ENCODE measurements around the gene OR9A4. TPM values are rescaled to one million over a fixed set of nuclear protein-coding genes. Genes with fewer than 3 reads are reported as not detected.

The OR9A4 gene, protein sequence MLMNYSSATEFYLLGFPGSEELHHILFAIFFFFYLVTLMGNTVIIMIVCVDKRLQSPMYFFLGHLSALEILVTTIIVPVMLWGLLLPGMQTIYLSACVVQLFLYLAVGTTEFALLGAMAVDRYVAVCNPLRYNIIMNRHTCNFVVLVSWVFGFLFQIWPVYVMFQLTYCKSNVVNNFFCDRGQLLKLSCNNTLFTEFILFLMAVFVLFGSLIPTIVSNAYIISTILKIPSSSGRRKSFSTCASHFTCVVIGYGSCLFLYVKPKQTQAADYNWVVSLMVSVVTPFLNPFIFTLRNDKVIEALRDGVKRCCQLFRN
- not detected for total RNA-seq
- polyA plus RNA-seq (2013, experiment 1 of 2), result not detected
- polyA plus RNA-seq (2013, experiment 2 of 2), result not detected
- long read RNA-seq, experiment 1, result 0 reads
- long read RNA-seq, experiment 2, result 0 reads
- long read RNA-seq, experiment 3, result 0 reads
- long read RNA-seq, experiment 4, result 0 reads

DNA sequence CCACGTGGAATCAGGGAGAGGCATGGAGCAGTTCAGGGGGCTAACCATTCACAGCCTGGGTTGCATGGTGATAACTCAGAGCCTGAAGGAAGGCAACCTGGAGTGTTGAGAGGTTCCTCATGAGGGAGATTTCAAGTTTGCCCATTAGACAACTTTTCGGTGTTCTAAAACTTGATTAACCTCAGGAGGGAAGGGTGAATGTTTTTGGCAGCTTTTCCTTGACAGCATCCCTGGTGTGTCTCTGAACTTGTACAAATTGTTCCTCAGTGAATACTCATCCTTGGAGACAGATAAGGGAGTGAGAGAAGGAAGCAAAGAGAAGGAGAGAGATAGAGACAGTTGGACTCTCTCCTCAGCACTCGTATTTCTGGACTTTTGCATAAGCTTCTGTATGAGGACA, at the start of gene OR9A4:
TSS of gene OR9A4 (plus strand) at position 301 of the 400 bp plus-strand sequence. CDS start 2,477 bp downstream, outside the sequence.
- Histone ChIP-seq H3K9me3 (ENCODE audit: control insufficient read depth, low read length) (no peaks in the 10 kb centered on the region), H3K4me1 (ENCODE audit: control insufficient read depth, insufficient read depth, low read length) (no peaks in the 10 kb centered on the region), H3K36me3 (ENCODE audit: control insufficient read depth, insufficient read depth, low read length) (no peaks in the 10 kb centered on the region), H3K4me3 (ENCODE audit: low read length) (no peak within 1 kb of the TSS), H3K27me3 (ENCODE audit: control insufficient read depth, insufficient read depth, low read length, poor library complexity, severe bottlenecking) (no peaks in the 10 kb centered on the region), H3K9ac (ENCODE audit: extremely low read depth, low read length, poor library complexity, severe bottlenecking) (no peak within 1 kb of the TSS), H3K27ac (ENCODE audit: low read depth, low read length) (no peak within 1 kb of the TSS)
- no peak within 1 kb of the TSS for H3K4me3 Mint-ChIP-seq
- TF ChIP-seq, protein P1, sequence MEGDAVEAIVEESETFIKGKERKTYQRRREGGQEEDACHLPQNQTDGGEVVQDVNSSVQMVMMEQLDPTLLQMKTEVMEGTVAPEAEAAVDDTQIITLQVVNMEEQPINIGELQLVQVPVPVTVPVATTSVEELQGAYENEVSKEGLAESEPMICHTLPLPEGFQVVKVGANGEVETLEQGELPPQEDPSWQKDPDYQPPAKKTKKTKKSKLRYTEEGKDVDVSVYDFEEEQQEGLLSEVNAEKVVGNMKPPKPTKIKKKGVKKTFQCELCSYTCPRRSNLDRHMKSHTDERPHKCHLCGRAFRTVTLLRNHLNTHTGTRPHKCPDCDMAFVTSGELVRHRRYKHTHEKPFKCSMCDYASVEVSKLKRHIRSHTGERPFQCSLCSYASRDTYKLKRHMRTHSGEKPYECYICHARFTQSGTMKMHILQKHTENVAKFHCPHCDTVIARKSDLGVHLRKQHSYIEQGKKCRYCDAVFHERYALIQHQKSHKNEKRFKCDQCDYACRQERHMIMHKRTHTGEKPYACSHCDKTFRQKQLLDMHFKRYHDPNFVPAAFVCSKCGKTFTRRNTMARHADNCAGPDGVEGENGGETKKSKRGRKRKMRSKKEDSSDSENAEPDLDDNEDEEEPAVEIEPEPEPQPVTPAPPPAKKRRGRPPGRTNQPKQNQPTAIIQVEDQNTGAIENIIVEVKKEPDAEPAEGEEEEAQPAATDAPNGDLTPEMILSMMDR (conservative IDR thresholded peaks at IDR 0.05), result no peak
- no peak within 1 kb of the TSS for H3K27ac Mint-ChIP-seq
- H3K9me3 Mint-ChIP-seq, result peaks cover 6% of the 10 kb centered on the region
- H3K27me3 Mint-ChIP-seq (ENCODE audit: insufficient read depth), result no peaks in the 10 kb centered on the region
- peaks cover 2% of the 10 kb centered on the region for H3K36me3 Mint-ChIP-seq (ENCODE audit: low read depth)
- 91 to 94% methylated on average over 2 to 3 of the region's 3 CpGs for WGBS, 2 experiments (ENCODE audit: insufficient coverage in 1 of 2, insufficient read length in 1 of 2)
- DNase-seq, result no peak
- H3K4me1 Mint-ChIP-seq, result no peaks in the 10 kb centered on the region

DNA sequence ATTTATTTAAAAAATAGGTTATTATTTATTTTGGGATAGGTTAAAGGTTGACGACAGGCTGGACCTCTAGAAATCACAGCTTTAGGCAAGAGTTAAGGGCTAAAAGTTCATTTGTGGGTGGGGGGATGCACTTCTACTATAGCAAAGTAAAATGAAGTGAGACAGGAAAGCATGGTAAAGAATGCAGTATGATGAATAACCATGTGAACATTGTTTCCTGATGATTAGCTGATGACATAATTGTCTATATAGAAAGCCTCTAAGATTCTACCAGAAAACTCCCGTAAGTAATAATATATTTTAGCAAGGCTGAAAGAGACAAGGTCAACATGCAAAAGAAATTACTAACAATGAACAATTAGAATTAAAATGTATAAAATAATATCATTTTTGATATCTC, 49.2 kb upstream of the OR9A4 start:
- no peaks in the 10 kb centered on the region for H3K4me1 Mint-ChIP-seq
- 83 to 91% methylated on average over 1 of the region's 2 CpGs for WGBS, 2 experiments (ENCODE audit: insufficient coverage in 1 of 2, insufficient read length in 1 of 2)
- H3K9ac ChIP-seq (ENCODE audit: extremely low read depth, low read length, poor library complexity, severe bottlenecking), result no peak overlapping the region
- H3K36me3 ChIP-seq (ENCODE audit: control insufficient read depth, insufficient read depth, low read length), result no peaks in the 10 kb centered on the region
- TF ChIP-seq, protein P1 (conservative IDR thresholded peaks at IDR 0.05), result no peak
- H3K27me3 Mint-ChIP-seq (ENCODE audit: insufficient read depth), result peaks cover 4% of the 10 kb centered on the region
- H3K4me3 Mint-ChIP-seq, result no peak overlapping the region
- H3K27ac Mint-ChIP-seq, result no peak overlapping the region
- H3K36me3 Mint-ChIP-seq (ENCODE audit: low read depth), result no peaks in the 10 kb centered on the region
- no peaks in the 10 kb centered on the region for H3K27me3 ChIP-seq (ENCODE audit: control insufficient read depth, insufficient read depth, low read length, poor library complexity, severe bottlenecking)
- no peaks in the 10 kb centered on the region for H3K4me1 ChIP-seq (ENCODE audit: control insufficient read depth, insufficient read depth, low read length)
- peaks cover 2% of the 10 kb centered on the region for H3K9me3 Mint-ChIP-seq
- DNase-seq, result no peak
- H3K9me3 ChIP-seq (ENCODE audit: control insufficient read depth, low read length), result no peaks in the 10 kb centered on the region
- no peak overlapping the region for H3K27ac ChIP-seq (ENCODE audit: low read depth, low read length)
- no peak overlapping the region for H3K4me3 ChIP-seq (ENCODE audit: low read length)

GRCh38 chr7:141872931-141873330, 43.3 kb upstream of the OR9A4 start:
- peaks cover 3% of the 10 kb centered on the region for H3K4me1 Mint-ChIP-seq
- H3K27ac ChIP-seq (ENCODE audit: low read depth, low read length), result no peak overlapping the region
- H3K27me3 ChIP-seq (ENCODE audit: control insufficient read depth, insufficient read depth, low read length, poor library complexity, severe bottlenecking), result no peaks in the 10 kb centered on the region
- H3K4me1 ChIP-seq (ENCODE audit: control insufficient read depth, insufficient read depth, low read length), result no peaks in the 10 kb centered on the region
- H3K36me3 ChIP-seq (ENCODE audit: control insufficient read depth, insufficient read depth, low read length), result no peaks in the 10 kb centered on the region
- H3K27ac Mint-ChIP-seq, result no peak overlapping the region
- DNase-seq, result no peak
- H3K9me3 Mint-ChIP-seq, result peaks cover 2% of the 10 kb centered on the region
- no peak overlapping the region for H3K4me3 ChIP-seq (ENCODE audit: low read length)
- H3K9ac ChIP-seq (ENCODE audit: extremely low read depth, low read length, poor library complexity, severe bottlenecking), result no peak overlapping the region
- no peak overlapping the region for H3K4me3 Mint-ChIP-seq
- WGBS, 2 experiments (ENCODE audit: insufficient coverage in 1 of 2, insufficient read length in 1 of 2), result 91 to 94% methylated on average over 3 of the region's 3 CpGs
- H3K9me3 ChIP-seq (ENCODE audit: control insufficient read depth, low read length), result no peaks in the 10 kb centered on the region
- H3K27me3 Mint-ChIP-seq (ENCODE audit: insufficient read depth), result no peaks in the 10 kb centered on the region
- TF ChIP-seq, protein P1 (conservative IDR thresholded peaks at IDR 0.05), result no peak
- H3K36me3 Mint-ChIP-seq (ENCODE audit: low read depth), result no peaks in the 10 kb centered on the region

Measured in endodermal cell (in vitro differentiated cells).